ENCODE measurements around the gene OXA1L. TPM values are rescaled to one million over a fixed set of nuclear protein-coding genes. Genes with fewer than 3 reads are reported as not detected.
"Not testable (repeated sequence)": the region's sequence is repeated elsewhere in the genome, so short reads cannot be mapped to it uniquely, and the experiment has no call there.

Gene OXA1L
- total RNA-seq, 1 experiment from 2014 or later, result 146 TPM

GRCh38 chr14:22776215-22776614, 9.7 kb downstream of the OXA1L start:
- ChIA-PET CTCF (no interaction called here), POLR2A (ENCODE audit: unreplicated experiment) (no interaction called here)
- intact Hi-C loops (cut with micrococcal nuclease), result loop anchor here (5.0 to 10.0 kb wide), 3 partner anchors 46 to 1431 kb away; no protein-coding TSS in a partner anchor
- Histone ChIP-seq H3K9me2 (replicated peaks; ENCODE audit: low read length) (no peaks in the 10 kb centered on the region), H3K4me3 (ENCODE audit: low read length) (no peak overlapping the region), H3K27me3 (ENCODE audit: low read length) (no peaks in the 10 kb centered on the region), H3K27ac (ENCODE audit: low read length) (no peak overlapping the region), H3K79me2 (ENCODE audit: low read length) (no peaks in the 10 kb centered on the region), H3K4me1 (ENCODE audit: insufficient read depth, low read length) (no peaks in the 10 kb centered on the region), H3K4me2 (ENCODE audit: low read length) (no peak overlapping the region), H3K9me3 (ENCODE audit: low read length) (no peaks in the 10 kb centered on the region), H3F3A (ENCODE audit: low read length, unreplicated experiment) (no peaks in the 10 kb centered on the region), H4K20me1 (ENCODE audit: low read length) (no peaks in the 10 kb centered on the region), H2AFZ (ENCODE audit: low read length) (no peak overlapping the region), H3K9ac (ENCODE audit: low read length) (no peak overlapping the region), H3K36me3 (ENCODE audit: low read depth, low read length) (peaks cover 10% of the 10 kb centered on the region)
- TF ChIP-seq, protein P1, sequence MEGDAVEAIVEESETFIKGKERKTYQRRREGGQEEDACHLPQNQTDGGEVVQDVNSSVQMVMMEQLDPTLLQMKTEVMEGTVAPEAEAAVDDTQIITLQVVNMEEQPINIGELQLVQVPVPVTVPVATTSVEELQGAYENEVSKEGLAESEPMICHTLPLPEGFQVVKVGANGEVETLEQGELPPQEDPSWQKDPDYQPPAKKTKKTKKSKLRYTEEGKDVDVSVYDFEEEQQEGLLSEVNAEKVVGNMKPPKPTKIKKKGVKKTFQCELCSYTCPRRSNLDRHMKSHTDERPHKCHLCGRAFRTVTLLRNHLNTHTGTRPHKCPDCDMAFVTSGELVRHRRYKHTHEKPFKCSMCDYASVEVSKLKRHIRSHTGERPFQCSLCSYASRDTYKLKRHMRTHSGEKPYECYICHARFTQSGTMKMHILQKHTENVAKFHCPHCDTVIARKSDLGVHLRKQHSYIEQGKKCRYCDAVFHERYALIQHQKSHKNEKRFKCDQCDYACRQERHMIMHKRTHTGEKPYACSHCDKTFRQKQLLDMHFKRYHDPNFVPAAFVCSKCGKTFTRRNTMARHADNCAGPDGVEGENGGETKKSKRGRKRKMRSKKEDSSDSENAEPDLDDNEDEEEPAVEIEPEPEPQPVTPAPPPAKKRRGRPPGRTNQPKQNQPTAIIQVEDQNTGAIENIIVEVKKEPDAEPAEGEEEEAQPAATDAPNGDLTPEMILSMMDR (conservative IDR thresholded peaks at IDR 0.05; ENCODE audit: low read depth, low read length), result no peak
- TF ChIP-seq EZH2 (IDR thresholded peaks at IDR 0.05; ENCODE audit: low read length, unreplicated experiment) (no peak), EZH2phosphoT487 (IDR thresholded peaks at IDR 0.05; ENCODE audit: borderline replicate concordance, low read length) (no peak)
- no TSS peak for BruUV-seq (replicated peaks)
- DNase-seq, result no peak
- ATAC-seq, result no peak

DNA sequence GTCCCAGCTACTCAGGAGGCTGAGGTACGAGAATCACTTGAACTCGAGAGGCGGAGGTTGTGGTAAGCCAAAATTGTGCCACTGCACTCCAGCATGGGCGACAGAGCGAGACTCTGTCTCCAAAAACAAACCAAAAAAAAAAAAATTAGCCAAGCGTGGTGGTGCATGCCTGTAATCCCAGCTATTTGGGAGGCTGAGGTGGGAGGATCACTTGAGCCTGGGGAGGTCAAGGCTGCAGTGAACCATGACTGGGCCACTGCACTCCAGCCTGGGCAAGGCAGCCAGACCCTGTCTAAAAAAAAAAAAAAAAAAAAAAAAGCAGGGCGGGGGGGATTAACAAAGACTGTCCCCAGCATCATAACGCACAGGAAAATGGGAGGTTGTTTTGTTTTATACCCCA, 10.4 kb downstream of the OXA1L start:
- BruUV-seq (replicated peaks); H3K36me3 ChIP-seq (ENCODE audit: low read depth, low read length); H3K4me2 ChIP-seq (ENCODE audit: low read length); H3K9me2 ChIP-seq (replicated peaks; ENCODE audit: low read length); H3K9me3 ChIP-seq (ENCODE audit: low read length); ATAC-seq; H3K79me2 ChIP-seq (ENCODE audit: low read length); H3K4me1 ChIP-seq (ENCODE audit: insufficient read depth, low read length); H4K20me1 ChIP-seq (ENCODE audit: low read length); H3F3A ChIP-seq (ENCODE audit: low read length, unreplicated experiment); DNase-seq; H3K27ac ChIP-seq (ENCODE audit: low read length); H3K27me3 ChIP-seq (ENCODE audit: low read length); H3K9ac ChIP-seq (ENCODE audit: low read length); POLR2A ChIA-PET (ENCODE audit: unreplicated experiment); H3K4me3 ChIP-seq (ENCODE audit: low read length); H2AFZ ChIP-seq (ENCODE audit: low read length): not testable (repeated sequence)
- CTCF ChIA-PET, result interaction anchor here (0.6 to 0.9 kb wide), 2 partner anchors 119 to 341 kb away, joined by 3 to 10 read pairs; no protein-coding TSS in a partner anchor
- intact Hi-C loops (cut with micrococcal nuclease), result loop anchor here (1.0 to 10.0 kb wide), 4 partner anchors 45 to 1432 kb away; no protein-coding TSS in a partner anchor

DNA sequence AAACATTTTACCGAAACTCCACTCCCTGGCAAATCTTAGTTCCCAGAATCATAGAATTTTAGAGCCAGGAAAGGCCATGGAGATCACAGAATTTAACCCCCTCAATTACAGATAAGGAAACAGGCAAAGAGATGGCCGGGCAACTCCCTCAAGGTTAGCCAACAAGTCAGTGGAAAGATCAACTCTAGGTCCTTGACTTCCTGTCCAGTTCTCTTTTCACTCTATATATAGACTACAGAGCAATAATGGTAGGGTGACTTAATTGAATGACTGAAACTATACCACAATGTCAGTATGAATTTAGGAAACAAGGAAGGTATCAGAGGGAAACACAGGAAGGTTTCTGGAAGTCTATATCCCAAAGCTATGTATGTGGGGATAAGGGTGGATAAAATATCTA, 11.6 kb downstream of the OXA1L start:
- no peaks in the 10 kb centered on the region for H3K36me3 ChIP-seq (ENCODE audit: low read depth, low read length)
- H2AFZ ChIP-seq (ENCODE audit: low read length), result no peak overlapping the region
- ATAC-seq (no peak), DNase-seq (no peak)
- H3K9ac ChIP-seq (ENCODE audit: low read length), result no peak overlapping the region
- H3K4me1 ChIP-seq (ENCODE audit: insufficient read depth, low read length), result 0 out of 2 replicates have a peak, but pooled peaks cover 4% of the 10 kb centered on the region
- no peaks in the 10 kb centered on the region for H3K79me2 ChIP-seq (ENCODE audit: low read length)
- H3K9me3 ChIP-seq (ENCODE audit: low read length), result no peaks in the 10 kb centered on the region
- no peaks in the 10 kb centered on the region for H3K27me3 ChIP-seq (ENCODE audit: low read length)
- H3F3A ChIP-seq (ENCODE audit: low read length, unreplicated experiment), result no peaks in the 10 kb centered on the region
- H3K27ac ChIP-seq (ENCODE audit: low read length), result no peak overlapping the region
- no peak overlapping the region for H3K4me3 ChIP-seq (ENCODE audit: low read length)
- BruUV-seq (replicated peaks), result no TSS peak
- no peak for TF ChIP-seq EZH2 (IDR thresholded peaks at IDR 0.05; ENCODE audit: low read length, unreplicated experiment)
- TF ChIP-seq EZH2phosphoT487 (IDR thresholded peaks at IDR 0.05; ENCODE audit: borderline replicate concordance, low read length), result no peak
- TF ChIP-seq, protein P1 (conservative IDR thresholded peaks at IDR 0.05; ENCODE audit: low read depth, low read length), result no peak
- H4K20me1 ChIP-seq (ENCODE audit: low read length), result no peaks in the 10 kb centered on the region
- H3K4me2 ChIP-seq (ENCODE audit: low read length), result no peak overlapping the region
- ChIA-PET CTCF (interaction anchor here (0.6 to 1.5 kb wide), 3 partner anchors 45 to 137 kb away, joined by 3 to 4 read pairs (median 3); no protein-coding TSS in a partner anchor), POLR2A (ENCODE audit: unreplicated experiment) (no interaction called here)
- no peaks in the 10 kb centered on the region for H3K9me2 ChIP-seq (replicated peaks; ENCODE audit: low read length)
- intact Hi-C loops (cut with micrococcal nuclease), result loop anchor here (5.0 to 10.0 kb wide), 3 partner anchors 44 to 1433 kb away; no protein-coding TSS in a partner anchor

All from PC-3 (cell line).